ENCODE results near the gene DHRS4L2. TPM values are rescaled to one million over a fixed set of nuclear protein-coding genes. Genes with fewer than 3 reads are reported as not detected.
A peak's percentile ranks its signal among the peaks of the same experiment; 100 is the strongest.
"Not testable (repeated sequence)": the region's sequence is repeated elsewhere in the genome, so short reads cannot be mapped to it uniquely, and the experiment has no call there.

Gene DHRS4L2
- polyA plus RNA-seq, 1 donor (not counting 4 experiments of a cell fraction or from before 2014, with no cell fraction given) = 18.1 TPM

- H2AFZ ChIP-seq (ENCODE audit: control insufficient read depth, low read length) = no peak overlapping the region
- TF ChIP-seq, protein P1, sequence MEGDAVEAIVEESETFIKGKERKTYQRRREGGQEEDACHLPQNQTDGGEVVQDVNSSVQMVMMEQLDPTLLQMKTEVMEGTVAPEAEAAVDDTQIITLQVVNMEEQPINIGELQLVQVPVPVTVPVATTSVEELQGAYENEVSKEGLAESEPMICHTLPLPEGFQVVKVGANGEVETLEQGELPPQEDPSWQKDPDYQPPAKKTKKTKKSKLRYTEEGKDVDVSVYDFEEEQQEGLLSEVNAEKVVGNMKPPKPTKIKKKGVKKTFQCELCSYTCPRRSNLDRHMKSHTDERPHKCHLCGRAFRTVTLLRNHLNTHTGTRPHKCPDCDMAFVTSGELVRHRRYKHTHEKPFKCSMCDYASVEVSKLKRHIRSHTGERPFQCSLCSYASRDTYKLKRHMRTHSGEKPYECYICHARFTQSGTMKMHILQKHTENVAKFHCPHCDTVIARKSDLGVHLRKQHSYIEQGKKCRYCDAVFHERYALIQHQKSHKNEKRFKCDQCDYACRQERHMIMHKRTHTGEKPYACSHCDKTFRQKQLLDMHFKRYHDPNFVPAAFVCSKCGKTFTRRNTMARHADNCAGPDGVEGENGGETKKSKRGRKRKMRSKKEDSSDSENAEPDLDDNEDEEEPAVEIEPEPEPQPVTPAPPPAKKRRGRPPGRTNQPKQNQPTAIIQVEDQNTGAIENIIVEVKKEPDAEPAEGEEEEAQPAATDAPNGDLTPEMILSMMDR (optimal IDR thresholded peaks at IDR 0.05 in 1 of 3, IDR thresholded peaks at IDR 0.05 in 1 of 3, conservative IDR thresholded peaks at IDR 0.05 in 1 of 3; ENCODE audit: extremely low read depth in 1 of 3, insufficient read depth in 2 of 3, low read length in 3 of 3) = peak in 1 of 3 experiments; percentile 11
- TF ChIP-seq EZH2 (IDR thresholded peaks at IDR 0.05; ENCODE audit: low read length) = no peak
- no peaks in the 10 kb centered on the region for H3K36me3 ChIP-seq (ENCODE audit: control insufficient read depth in 2 of 2, extremely low read depth in 1 of 2, insufficient read depth in 2 of 2, low read length in 2 of 2)
- H4K20me1 ChIP-seq (ENCODE audit: control insufficient read depth, extremely low read depth, insufficient read depth, low read length) = no peaks in the 10 kb centered on the region
- no peak overlapping the region for H3K4me3 ChIP-seq (ENCODE audit: control insufficient read depth in 2 of 3, extremely low read depth in 1 of 3, insufficient read depth in 2 of 3, low read depth in 1 of 3, low read length in 3 of 3)
- no peak overlapping the region for H3K27ac ChIP-seq (ENCODE audit: control insufficient read depth, insufficient read depth, low read length)
- no peak overlapping the region for H3K4me2 ChIP-seq (ENCODE audit: control insufficient read depth, extremely low read depth, insufficient read depth, low read depth, low read length)
- H3K79me2 ChIP-seq (ENCODE audit: control insufficient read depth, insufficient read depth, low read length) = no peaks in the 10 kb centered on the region
- no peak overlapping the region for H3K9ac ChIP-seq (ENCODE audit: control insufficient read depth, extremely low read depth, insufficient read depth, low read length)
- no peaks in the 10 kb centered on the region for H3K9me3 ChIP-seq (ENCODE audit: control insufficient read depth, low read depth, low read length)
- dilution Hi-C loops (cut with MboI; ENCODE audit: extremely low pct_ligation_motif_present, low sequenced_read_pairs) = no loop called here
- no peak for DNase-seq (ENCODE audit: low read depth, low spot score)
- H3K4me1 ChIP-seq (ENCODE audit: control insufficient read depth, extremely low read depth, insufficient read depth, low read length) = peaks cover 7% of the 10 kb centered on the region
- no peak for FAIRE-seq
- no peaks in the 10 kb centered on the region for H3K27me3 ChIP-seq (ENCODE audit: control insufficient read depth, extremely low read depth, insufficient read depth, low read length)
- no peaks in the 10 kb centered on the region for H3K9me1 ChIP-seq (ENCODE audit: control insufficient read depth, extremely low read depth, insufficient read depth, low read length)
These were observed 37.0 kb upstream of the DHRS4L2 start for GRCh38 chr14:23951590-23952201.

DNA sequence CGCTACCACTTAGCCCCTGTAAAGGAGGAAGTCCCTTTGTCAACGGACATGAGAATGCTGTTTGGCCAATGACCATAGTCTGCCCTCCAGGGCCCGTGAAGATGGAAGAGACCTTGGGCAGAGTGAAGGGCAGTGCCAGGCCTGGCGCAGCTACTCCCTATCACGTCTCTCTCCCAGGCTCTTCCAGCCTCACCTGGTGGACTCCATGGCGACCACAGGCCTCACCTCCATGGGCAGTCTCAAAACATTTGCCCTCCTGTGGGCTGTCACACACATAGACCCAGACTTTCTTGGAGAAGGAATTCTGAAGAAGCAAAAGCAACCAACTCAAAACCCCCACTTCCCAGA is 35.6 kb upstream of the DHRS4L2 start:
- H3K4me1 ChIP-seq (ENCODE audit: control insufficient read depth, extremely low read depth, insufficient read depth, low read length); H3K27me3 ChIP-seq (ENCODE audit: control insufficient read depth, extremely low read depth, insufficient read depth, low read length); H3K36me3 ChIP-seq (ENCODE audit: control insufficient read depth in 2 of 2, extremely low read depth in 1 of 2, insufficient read depth in 2 of 2, low read length in 2 of 2); DNase-seq (ENCODE audit: low read depth, low spot score); FAIRE-seq; H3K9me3 ChIP-seq (ENCODE audit: control insufficient read depth, low read depth, low read length); H3K9me1 ChIP-seq (ENCODE audit: control insufficient read depth, extremely low read depth, insufficient read depth, low read length); H3K27ac ChIP-seq (ENCODE audit: control insufficient read depth, insufficient read depth, low read length); dilution Hi-C loops (cut with MboI; ENCODE audit: extremely low pct_ligation_motif_present, low sequenced_read_pairs); H3K79me2 ChIP-seq (ENCODE audit: control insufficient read depth, insufficient read depth, low read length); H4K20me1 ChIP-seq (ENCODE audit: control insufficient read depth, extremely low read depth, insufficient read depth, low read length): not testable (repeated sequence)
- peak overlapping the region; percentile 80 to 90 (median 81) for H3K4me3 ChIP-seq (ENCODE audit: control insufficient read depth in 2 of 3, extremely low read depth in 1 of 3, insufficient read depth in 2 of 3, low read depth in 1 of 3, low read length in 3 of 3)
- peak overlapping the region; percentile 80 for H2AFZ ChIP-seq (ENCODE audit: control insufficient read depth, low read length)
- H3K9ac ChIP-seq (ENCODE audit: control insufficient read depth, extremely low read depth, insufficient read depth, low read length) = peak overlapping the region; percentile 85
- H3K4me2 ChIP-seq (ENCODE audit: control insufficient read depth, extremely low read depth, insufficient read depth, low read depth, low read length) = peak overlapping the region; percentile 76

Measured in keratinocyte (primary cell).